Stimulated activated memory B cell treated with anti-CD40 and anti-IgM and Interleukin-4, amounts not matched to agents 10 μg/mL and 1 μg/mL and 100 μg/mL, for 72 hours (primary cell): Measurements from ENCODE around the gene MND1.
"Not testable (repeated sequence)": the region's sequence is repeated elsewhere in the genome, so short reads cannot be mapped to it uniquely, and the experiment has no call there.

ENCODE experiments used
- ATAC-seq: fragments of 150-1000 bp; cut with Tn5 transposase; 2 replicates; pipeline ENCODE4 v1.10.0; 2021
- H3K27ac Mint-ChIP-seq: one replicate; pipeline ENCODE4 v1.8.0; 2022; ENCODE audit warnings: mild to moderate bottlenecking, mixed read lengths
- H3K27me3 Mint-ChIP-seq: one replicate; pipeline ENCODE4 v1.8.0; 2022; ENCODE audit warnings: mixed read lengths
- H3K36me3 Mint-ChIP-seq: one replicate; pipeline ENCODE4 v1.8.0; 2022; ENCODE audit warnings: mixed read lengths
- H3K4me1 Mint-ChIP-seq: one replicate; pipeline ENCODE4 v1.8.0; 2022; ENCODE audit warnings: mixed read lengths
- H3K4me3 Mint-ChIP-seq: one replicate; pipeline ENCODE4 v1.8.0; 2022; ENCODE audit warnings: mild to moderate bottlenecking, moderate library complexity, mixed read lengths
- H3K9me3 Mint-ChIP-seq: one replicate; pipeline ENCODE4 v1.8.0; 2022; ENCODE audit warnings: mixed read lengths

The MND1 gene

DNA sequence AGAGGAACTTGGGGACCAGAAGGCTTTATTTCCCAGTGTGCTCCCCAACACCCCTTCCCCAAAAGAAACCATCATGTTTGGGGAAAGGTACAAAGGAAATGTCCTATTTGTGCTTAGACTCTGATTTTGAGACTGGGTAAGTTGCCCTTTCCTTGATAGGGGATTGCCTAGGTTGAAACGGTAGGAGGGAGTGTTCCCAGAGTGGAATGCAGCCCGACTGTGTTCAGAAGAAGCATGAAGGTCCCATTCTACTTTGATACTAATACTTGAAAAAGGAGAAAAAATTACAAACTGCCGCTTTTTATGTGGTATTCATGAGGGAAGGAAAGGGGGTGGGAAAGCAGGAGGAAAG, 89.2 kb downstream of the MND1 start:
- no peaks in the 10 kb centered on the region for H3K36me3 Mint-ChIP-seq
- H3K9me3 Mint-ChIP-seq: no peaks in the 10 kb centered on the region
- no peaks in the 10 kb centered on the region for H3K27me3 Mint-ChIP-seq
- peak overlapping the region; percentile 86 for H3K4me3 Mint-ChIP-seq
- H3K4me1 Mint-ChIP-seq: peaks cover 61% of the 10 kb centered on the region
- peak overlapping the region; percentile 97 for H3K27ac Mint-ChIP-seq
- ATAC-seq: peak; percentile 15

DNA sequence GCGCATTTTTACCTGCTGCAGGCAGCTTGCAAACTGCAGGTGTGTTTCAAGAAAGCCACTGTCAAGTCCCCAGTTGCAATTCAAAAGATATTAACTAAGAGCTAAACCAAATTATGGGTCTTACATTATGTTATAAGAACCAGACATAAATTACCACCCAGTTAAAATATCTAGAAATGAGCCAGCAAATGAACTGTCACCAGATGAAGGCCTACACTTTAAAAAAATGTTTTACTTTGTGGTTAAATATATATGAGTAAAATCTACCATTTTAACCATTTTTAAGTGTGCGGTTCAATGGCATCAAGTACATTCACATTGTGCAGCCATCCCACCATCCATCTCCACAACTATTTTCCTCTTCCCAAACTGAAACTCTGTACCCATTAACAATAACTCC, 89.7 kb downstream of the MND1 start:
- Mint-ChIP-seq H3K27ac (peak overlapping the region; percentile 97), H3K4me1 (peaks cover 62% of the 10 kb centered on the region), H3K36me3 (no peaks in the 10 kb centered on the region), H3K9me3 (no peaks in the 10 kb centered on the region), H3K27me3 (no peaks in the 10 kb centered on the region), H3K4me3 (peak overlapping the region; percentile 86)
- no peak for ATAC-seq

DNA sequence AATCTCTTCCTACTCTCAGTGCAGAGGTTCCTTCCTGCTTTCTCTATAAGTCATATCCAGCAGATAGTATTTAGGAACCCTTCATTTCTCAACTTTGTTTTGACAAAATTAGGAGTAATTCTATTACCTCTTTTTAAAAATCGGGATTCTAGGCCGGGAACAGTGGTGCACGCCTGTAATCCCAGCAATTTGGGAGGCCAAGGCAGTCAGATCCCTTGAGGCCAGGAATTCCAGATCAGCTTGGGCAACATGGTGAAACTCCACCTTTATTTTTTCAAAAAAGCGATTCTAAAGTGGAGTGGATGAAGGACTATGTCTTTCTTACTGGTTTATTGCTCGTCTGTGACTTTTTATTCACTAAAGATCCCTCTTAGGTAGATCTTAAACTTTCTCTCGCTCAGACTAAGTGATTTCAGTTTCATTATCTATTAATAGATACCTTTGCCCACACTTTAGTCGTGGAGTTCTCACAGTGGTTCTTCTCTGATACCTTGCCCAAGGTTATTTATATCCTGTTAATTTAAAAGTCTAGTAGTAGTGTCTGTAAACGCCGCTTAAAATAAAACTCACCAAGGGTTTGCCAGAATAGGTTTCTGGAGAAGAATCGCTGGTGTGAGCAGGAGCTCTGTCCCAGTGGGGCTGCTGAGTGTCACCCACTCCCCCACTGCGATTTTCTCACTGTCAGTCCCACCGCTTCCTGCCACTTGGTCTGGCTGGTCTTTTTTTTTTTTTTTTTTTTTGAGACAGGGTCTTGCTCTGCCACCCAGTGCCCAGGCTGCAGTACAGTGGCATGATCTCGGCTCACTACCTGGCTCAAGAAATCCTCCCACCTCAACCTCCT, 94.6 kb downstream of the MND1 start:
- no peaks in the 10 kb centered on the region for H3K36me3 Mint-ChIP-seq
- no peaks in the 10 kb centered on the region for H3K9me3 Mint-ChIP-seq
- peaks cover 54% of the 10 kb centered on the region for H3K4me1 Mint-ChIP-seq
- H3K4me3 Mint-ChIP-seq: peak overlapping the region; percentile 79
- H3K27ac Mint-ChIP-seq: peak overlapping the region; percentile 91
- ATAC-seq: peak; percentile 76
- H3K27me3 Mint-ChIP-seq: no peaks in the 10 kb centered on the region

DNA sequence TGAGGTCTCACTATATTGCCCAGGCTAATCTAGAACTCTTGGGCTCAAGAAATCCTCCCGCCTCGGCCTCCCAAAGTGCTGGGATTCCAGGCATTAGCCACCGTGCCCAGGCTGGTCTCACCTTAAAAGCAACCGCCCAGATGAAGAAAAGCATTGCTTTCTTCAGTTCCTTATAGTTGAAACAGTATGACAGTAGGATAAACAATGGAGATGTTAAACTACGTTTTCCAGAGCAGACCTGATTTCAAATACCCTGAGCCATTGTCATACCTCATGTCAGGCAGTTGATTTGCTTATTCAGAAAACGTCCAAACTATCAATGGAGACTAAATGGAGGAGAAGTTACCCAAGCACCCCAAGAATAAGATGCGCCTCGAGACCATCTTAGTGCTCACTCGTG, 95.3 kb downstream of the MND1 start:
- H3K4me1 Mint-ChIP-seq: peaks cover 48% of the 10 kb centered on the region
- peak overlapping the region; percentile 91 for H3K27ac Mint-ChIP-seq
- ATAC-seq: peak; percentile 6
- peak overlapping the region; percentile 79 for H3K4me3 Mint-ChIP-seq
- no peaks in the 10 kb centered on the region for H3K36me3 Mint-ChIP-seq
- no peaks in the 10 kb centered on the region for H3K9me3 Mint-ChIP-seq
- H3K27me3 Mint-ChIP-seq: no peaks in the 10 kb centered on the region

DNA sequence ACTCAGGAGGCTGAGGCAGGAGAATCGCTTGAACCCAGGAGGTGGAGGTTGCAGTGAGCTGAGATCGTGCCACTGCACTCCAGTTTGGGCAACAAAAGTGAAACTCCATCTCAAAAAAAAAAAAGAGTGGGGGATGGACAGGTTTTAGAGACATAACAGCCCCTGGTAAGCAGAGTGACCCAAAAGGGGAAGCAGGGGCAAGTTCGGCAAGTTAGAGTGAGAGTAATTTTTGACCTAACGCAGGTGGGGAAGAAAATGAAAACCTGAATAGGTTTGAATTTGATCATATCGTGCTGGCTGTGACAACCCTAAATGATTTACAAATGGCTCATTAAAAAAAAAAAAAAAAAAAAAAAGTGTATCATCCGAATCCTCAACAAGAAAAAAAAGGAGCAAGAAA, 96.0 kb downstream of the MND1 start:
- Mint-ChIP-seq H3K27ac (peak overlapping the region; percentile 91), H3K4me1 (peaks cover 48% of the 10 kb centered on the region)
- ATAC-seq: peak; percentile 76

DNA sequence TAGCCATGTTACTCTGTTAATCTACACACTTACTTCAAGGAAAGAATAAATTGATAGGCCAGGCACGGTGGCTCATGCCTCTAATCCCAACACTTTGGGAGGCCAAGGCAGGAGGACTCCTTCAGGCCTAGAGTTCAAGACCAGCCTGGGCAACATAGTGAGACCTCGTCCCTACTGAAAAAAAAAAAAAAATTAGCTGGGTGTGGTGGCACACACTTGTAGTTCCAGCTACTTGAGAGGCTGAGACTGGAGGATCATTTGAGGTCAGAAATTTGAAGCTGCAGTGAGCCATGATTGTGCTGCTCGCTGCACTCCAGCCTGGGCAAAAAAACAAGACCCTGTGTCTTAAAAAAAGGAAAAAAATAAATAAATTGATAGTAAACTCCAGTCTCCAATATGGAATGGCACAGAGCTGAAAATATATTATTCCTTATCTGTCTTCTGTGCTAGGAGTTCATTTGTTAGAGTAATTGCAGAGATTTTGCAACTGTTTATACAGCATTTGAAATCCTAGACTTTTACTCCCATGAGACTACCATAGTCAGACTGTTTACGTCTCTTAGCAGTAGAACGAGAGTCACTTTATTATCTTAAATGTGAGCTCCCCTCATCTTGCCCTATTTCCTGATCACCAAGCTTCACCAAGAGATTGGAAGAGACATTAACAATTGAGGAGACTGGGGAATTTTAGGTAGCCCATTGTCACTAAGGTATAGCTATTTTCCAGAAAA, 102.9 kb downstream of the MND1 start:
- H3K27ac Mint-ChIP-seq: peak overlapping the region; percentile 15
- H3K4me3 Mint-ChIP-seq: no peak overlapping the region
- H3K9me3 Mint-ChIP-seq: no peaks in the 10 kb centered on the region
- H3K36me3 Mint-ChIP-seq: no peaks in the 10 kb centered on the region
- ATAC-seq: no peak
- H3K27me3 Mint-ChIP-seq: no peaks in the 10 kb centered on the region
- H3K4me1 Mint-ChIP-seq: peaks cover 19% of the 10 kb centered on the region

More for the DNA sequence above, 96.0 kb downstream of the MND1 start:
- Mint-ChIP-seq H3K4me3 (peak overlapping the region; percentile 79), H3K27me3 (no peaks in the 10 kb centered on the region), H3K36me3 (no peaks in the 10 kb centered on the region), H3K9me3 (no peaks in the 10 kb centered on the region)

DNA sequence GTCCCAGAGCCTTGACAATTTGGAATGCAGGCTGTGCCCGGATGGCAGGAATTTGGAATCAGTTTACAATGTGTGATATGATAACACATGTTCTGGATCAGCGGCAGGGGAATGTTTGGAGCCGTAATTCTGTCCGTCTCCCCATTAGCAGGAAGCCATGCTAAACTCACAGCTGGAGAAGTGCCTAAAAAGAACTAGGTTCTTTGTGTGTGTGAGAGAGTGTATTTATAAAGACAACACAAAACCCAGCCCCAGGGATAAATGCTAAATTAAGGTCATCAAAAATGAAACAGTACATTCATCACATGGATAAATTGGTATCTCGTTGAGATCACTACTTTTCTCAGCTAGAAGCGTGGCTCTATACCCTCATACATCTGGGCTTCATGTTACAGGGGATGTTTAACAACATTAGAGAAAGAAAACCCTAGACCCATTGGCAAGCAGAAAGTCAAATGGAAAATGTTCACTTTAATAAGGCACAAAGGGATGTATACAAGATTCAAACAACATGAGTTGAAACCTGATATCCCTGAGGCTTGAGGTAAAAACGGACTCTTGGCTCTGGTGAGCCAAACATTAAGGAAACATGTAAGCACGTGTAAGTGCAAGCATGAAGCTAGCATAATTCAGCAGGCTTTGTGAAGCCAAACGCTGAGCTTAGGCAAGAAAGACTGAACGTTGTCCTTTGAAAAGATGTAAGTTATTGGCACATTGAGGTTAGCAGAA, 103.7 kb downstream of the MND1 start:
- Mint-ChIP-seq H3K4me3 (no peak overlapping the region), H3K27ac (peak overlapping the region; percentile 15), H3K9me3 (no peaks in the 10 kb centered on the region), H3K36me3 (no peaks in the 10 kb centered on the region), H3K27me3 (no peaks in the 10 kb centered on the region), H3K4me1 (peaks cover 19% of the 10 kb centered on the region)
- ATAC-seq: no peak

DNA sequence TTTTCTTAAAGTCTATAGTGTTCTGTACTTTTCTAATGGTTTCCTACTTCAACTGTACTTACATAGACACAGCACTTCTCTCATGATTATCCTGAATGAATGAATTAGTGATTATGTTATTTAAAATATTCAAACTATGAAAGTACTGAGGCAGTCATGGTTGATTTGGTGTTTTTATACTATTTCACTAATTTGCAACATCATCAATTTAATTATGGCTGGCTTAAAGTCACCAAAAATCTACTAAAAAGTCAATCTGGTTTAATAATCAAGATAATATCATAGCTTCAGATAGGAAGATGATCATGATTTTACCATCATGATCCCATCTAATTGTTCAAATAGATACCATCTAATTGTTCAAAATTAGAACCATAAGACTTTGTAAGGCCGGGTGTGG, 104.8 kb downstream of the MND1 start:
- H3K27ac Mint-ChIP-seq: peak overlapping the region; percentile 81

DNA sequence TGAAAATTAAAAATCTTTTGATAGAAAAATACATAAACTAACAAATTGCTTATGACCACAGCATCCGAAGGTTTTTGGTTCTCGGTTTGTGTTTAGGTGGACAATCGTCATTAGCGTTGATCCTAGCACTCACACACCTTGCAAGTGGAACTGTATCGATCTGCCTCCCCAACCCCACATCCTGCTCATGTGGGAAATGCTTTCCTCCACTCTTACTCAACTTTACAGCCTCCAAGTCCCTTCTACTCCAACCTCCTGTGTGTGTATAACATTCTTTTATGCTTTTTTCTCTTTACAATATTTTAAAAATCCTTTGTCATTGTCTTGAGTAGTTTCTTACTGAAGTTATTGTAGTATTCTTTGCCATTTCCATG, 106.0 kb downstream of the MND1 start:
- Mint-ChIP-seq H3K4me3 (no peak overlapping the region), H3K36me3 (no peaks in the 10 kb centered on the region), H3K4me1 (peaks cover 19% of the 10 kb centered on the region), H3K27ac (peak overlapping the region; percentile 81), H3K9me3 (no peaks in the 10 kb centered on the region), H3K27me3 (no peaks in the 10 kb centered on the region)
- no peak for ATAC-seq

More for the DNA sequence above, 104.8 kb downstream of the MND1 start:
- H3K9me3 Mint-ChIP-seq: no peaks in the 10 kb centered on the region
- H3K27me3 Mint-ChIP-seq: no peaks in the 10 kb centered on the region
- no peak overlapping the region for H3K4me3 Mint-ChIP-seq
- H3K36me3 Mint-ChIP-seq: no peaks in the 10 kb centered on the region
- peaks cover 19% of the 10 kb centered on the region for H3K4me1 Mint-ChIP-seq
- ATAC-seq: no peak

DNA sequence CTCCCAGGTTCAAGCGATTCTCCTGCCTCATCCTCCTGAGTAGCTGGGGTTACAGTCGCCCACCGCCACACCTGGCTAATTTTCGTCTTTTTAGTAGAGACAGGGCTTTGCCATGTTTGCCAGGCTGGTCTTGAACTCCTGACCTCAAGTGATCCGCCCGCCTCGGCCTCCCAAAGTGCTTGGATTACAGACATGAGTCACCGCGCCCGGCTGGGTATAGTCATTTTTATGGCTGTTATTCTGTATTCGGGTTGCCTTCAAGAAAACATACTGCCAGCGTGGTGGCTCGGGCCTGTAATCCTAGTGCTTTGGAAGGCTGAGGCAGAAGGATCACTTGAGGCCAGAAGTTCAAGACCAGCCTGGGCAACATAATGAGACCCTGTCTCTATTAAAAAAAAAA, 106.7 kb downstream of the MND1 start:
- H3K27ac Mint-ChIP-seq: peak overlapping the region; percentile 81
- not testable (repeated sequence) for H3K9me3 Mint-ChIP-seq, ATAC-seq, H3K36me3 Mint-ChIP-seq, H3K27me3 Mint-ChIP-seq, H3K4me3 Mint-ChIP-seq
- H3K4me1 Mint-ChIP-seq: peaks cover 19% of the 10 kb centered on the region

DNA sequence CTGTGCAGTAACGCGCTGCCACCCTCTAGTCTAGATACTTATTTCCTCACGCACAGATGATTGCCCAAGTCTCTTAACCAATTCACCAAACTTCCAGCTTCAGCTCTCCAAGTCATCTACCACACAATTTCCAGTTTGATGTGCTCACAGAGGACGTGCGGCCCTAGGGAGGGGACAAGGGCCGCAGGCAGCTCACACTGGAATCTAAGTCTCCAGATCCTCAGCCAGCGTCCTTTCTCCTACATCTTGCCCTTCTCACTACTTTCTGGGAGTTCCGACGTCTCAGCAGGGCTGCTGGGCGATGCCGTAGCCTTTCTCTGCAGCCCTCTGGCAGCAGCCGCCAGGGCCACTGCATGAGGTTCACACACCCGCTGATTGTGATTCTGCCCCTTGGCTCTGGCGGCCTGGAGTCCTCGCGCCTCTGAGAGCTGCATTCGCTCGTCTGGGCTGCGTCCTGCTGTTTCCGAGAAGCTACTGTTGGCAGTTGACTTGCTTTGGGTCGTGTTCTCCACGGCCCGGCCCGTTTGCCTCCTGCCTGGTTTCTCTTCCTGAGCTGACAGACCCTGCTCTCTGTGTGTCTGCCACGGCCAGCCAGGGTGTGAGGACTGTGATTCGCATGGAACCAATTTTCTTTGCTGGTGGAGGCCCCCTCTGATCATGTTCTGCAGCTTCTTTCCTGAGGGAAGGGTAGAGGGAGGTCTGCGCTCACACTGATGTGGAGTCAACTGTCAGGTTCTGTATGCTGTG, 107.6 kb downstream of the MND1 start:
- Mint-ChIP-seq H3K27ac (peak overlapping the region; percentile 31), H3K27me3 (no peaks in the 10 kb centered on the region)

DNA sequence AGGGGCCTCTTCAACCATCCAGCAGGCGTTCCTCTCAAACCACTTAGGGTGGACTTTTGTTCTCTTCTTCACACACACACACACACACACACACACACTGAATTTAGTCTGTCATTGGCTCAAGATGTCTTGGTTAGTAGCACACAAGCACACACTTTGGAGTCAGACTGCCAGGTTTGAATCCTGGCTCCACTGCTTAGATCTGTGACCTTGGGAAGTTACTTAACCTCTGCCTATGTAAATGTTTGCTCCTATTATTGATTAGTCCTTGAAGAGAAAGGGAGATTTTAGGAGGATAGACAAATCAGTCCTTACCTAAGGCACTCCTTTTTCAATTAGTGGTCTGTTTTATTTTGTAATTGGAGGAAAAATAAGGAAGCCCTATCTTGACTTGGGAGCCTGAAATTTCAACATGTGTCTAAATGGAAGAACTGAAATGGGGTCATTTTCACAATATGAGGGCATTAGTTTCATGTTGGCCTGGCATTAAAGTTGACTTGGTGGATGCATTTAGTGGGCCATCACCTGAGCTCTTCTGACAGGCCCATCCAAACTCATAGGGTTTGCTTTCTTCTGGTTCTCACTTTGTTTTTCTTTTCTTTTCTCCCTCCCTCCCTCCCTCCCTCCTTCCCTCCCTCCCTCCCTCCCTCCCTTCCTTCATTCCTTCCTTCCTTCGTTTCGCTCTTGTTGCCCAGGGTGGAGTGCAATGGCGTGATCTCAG, 108.3 kb downstream of the MND1 start:
- Mint-ChIP-seq H3K4me3 (no peak overlapping the region), H3K4me1 (peaks cover 19% of the 10 kb centered on the region), H3K27ac (peak overlapping the region; percentile 31), H3K9me3 (no peaks in the 10 kb centered on the region), H3K27me3 (no peaks in the 10 kb centered on the region), H3K36me3 (no peaks in the 10 kb centered on the region)
- no peak for ATAC-seq

More for the DNA sequence above, 107.6 kb downstream of the MND1 start:
- Mint-ChIP-seq H3K36me3 (no peaks in the 10 kb centered on the region), H3K9me3 (no peaks in the 10 kb centered on the region), H3K4me1 (peaks cover 19% of the 10 kb centered on the region), H3K4me3 (no peak overlapping the region)
- no peak for ATAC-seq

DNA sequence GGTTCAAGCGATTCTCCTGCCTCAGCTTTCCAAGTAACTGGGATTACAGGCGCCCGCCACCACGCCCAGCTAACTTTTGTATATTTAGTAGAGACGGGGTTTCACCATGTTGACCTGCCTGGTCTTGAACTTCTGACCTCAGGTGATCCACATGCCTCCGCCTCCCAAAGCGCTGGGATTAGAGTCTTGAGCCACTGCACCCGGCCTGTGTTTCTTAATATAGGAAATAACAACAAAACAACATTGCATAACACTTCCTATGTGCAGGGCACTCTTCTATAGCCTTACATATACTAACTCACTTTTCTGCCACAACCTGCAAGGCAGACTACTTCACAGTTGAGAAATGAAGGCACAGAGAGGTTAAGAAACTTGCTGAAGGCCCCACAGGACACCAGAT, 108.9 kb downstream of the MND1 start:
- no peaks in the 10 kb centered on the region for H3K27me3 Mint-ChIP-seq
- no peaks in the 10 kb centered on the region for H3K36me3 Mint-ChIP-seq
- H3K4me3 Mint-ChIP-seq: no peak overlapping the region
- peaks cover 19% of the 10 kb centered on the region for H3K4me1 Mint-ChIP-seq
- no peaks in the 10 kb centered on the region for H3K9me3 Mint-ChIP-seq
- no peak for ATAC-seq
- H3K27ac Mint-ChIP-seq: no peak overlapping the region

DNA sequence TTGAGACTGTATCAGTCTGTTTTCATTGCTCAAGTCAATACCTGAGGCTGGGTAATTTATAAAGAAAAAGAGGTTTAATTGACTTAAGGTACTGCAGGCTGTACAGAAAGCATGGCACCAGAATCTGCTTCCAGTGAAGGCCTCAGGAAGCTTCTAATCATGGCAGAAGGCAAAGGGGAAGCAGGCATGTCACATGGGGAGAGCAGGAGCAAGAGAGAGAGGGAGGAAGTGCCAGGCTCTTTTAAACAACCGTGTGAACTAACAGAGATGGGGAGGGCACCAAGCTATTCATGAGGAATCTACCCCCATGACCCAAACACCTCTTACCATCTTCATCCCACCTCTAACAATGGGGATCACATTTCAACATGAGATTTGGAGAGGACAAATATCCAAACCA, 114.5 kb downstream of the MND1 start:
- Mint-ChIP-seq H3K27ac (no peak overlapping the region), H3K4me3 (no peak overlapping the region), H3K9me3 (no peaks in the 10 kb centered on the region), H3K27me3 (no peaks in the 10 kb centered on the region), H3K36me3 (no peaks in the 10 kb centered on the region), H3K4me1 (peaks cover 10% of the 10 kb centered on the region)
- no peak for ATAC-seq
